DMS 273 (cell line): ENCODE data around the gene DDO.
"Not testable (repeated sequence)": the region's sequence is repeated elsewhere in the genome, so short reads cannot be mapped to it uniquely, and the experiment has no call there.

Source experiments
- DNase-seq: peaks from one replicate; lab custom pipeline; 2025; ENCODE audit not compliant: unreplicated experiment; lab: John Stamatoyannopoulos, UW

The DDO gene

GRCh38 chr6:110369066-110369465, 46.3 kb downstream of the DDO start:
- DNase-seq, result no peak

DNA sequence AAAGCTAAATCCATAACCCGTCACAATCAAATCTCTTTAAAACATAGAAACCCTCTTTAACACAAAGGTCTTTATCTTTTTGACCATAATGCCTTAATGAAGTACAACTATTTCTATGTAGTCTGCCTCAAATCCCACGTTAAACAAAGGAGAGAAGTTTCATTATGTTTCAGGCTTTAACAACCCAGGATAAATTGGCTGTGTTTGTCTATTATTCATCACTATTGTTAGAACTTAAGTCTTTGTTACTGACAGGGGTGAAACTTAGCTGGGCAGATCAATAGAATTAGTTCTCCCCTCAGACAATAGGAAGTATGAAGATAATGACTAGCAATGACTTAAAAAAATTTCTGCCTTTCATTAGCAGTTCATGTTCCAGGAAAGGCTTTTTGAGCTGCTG, 47.1 kb downstream of the DDO start:
- DNase-seq, result no peak

DNA sequence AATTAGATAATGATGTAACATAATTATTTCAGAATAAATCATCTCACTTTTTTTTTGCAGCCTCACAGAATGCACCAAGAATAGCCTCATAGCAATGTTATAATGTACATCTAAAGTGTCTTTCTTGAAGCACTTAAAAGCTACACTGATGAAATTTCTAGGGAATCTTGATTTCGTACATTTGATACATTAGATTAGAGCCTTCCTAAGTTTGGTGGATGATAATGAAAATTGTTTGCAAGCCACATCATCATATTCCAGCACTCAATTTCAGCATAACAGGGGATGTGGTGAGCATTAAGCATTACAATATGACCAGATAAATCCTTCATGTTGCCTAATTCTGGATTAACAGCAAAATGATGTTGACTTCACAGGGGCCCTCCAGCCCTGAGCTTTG, 47.5 kb downstream of the DDO start:
- no peak for DNase-seq

DNA sequence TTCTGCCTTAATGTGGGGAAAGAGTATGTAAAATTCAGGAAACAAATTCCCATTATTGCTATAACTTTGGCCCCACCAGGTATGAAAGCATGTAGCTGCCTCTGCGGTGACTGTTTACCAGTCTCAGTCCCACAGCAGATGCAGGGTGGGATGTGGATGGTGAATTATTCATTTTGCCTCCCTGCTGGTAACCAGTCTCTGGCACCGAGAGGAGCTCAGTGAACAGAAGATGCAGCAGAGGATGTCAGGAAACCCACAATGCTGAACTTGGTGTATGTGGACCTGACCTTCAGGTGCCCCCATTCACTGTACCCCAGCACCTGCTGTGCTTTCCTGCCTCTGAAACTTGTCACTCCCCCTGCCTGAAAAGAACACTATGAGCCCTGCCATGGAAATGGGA, 48.4 kb downstream of the DDO start:
- DNase-seq, result no peak

- DNase-seq, result peak; percentile 16
Observed at GRCh38 chr6:110366256-110366655, 49.1 kb downstream of the DDO start.

DNA sequence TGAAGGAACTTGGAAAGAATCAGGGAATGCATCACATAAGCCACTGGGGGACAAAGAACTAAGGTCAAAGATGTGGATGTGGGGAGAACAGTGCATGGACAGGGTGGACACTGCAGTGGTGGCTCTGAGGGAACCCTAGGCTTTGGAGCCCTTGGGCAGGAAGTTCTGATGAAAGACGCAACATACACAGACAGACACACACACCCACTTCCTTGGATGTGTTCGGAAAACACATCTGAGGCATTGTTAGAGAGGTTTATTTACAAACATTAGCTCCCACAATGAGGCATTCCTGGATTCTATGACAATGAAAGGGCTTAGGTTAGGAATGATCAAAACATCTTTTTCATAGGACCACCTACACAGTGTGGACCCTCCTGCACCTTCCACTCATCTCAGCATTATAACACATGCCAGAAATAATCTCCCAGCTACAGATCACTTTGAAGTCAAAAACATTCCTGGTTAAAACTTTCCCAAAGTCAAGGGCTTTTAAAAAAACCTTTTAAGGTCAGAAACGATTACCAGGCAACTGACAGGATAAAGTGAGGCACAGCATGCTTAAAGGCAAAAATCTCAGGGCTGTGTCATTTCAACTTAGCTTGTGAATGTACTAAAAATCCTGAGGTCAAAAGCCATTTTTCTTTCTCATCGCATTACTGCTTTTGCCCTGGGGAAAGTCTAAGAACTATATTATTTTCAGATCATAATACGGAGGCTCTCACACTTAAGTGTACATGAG, 50.8 kb downstream of the DDO start:
- no peak for DNase-seq

DNA sequence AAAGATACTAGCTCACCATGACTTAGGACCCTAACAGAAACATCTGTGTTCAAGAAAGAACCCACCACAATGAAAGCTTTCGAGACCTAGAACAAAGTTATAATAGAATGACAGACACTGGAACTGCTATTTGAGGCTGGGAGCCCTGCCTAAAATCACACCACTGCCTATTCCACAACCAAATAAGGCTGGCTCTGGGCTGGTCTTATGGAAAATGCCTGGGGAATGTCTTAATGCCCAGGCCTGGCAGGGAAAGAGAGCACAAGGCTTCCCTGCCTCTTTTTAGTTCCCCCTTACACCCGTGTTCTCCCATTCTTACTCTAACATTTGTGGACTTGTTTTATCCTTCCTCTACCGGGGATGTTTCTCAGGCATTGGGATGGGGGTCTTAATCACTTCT, 51.6 kb downstream of the DDO start:
- DNase-seq, result no peak

DNA sequence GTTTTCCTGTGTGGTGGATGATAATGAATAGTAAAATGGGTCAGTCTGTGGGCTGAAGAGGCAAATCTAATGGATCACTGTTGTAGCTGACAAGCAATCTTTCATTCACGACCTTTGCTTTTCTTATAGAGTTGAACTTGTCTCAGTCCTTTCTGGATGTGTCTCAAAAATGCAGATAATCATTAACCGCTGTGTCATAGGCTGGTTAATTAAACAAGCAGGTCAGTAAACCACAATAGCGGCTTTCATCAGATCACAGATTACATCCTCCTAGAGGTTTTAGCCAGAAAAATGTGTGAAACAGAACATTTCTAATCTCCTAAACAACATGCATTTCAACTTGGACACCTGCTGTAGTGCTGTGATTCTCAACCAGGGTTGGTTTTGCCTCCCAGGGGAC, 54.7 kb downstream of the DDO start:
- no peak for DNase-seq

DNA sequence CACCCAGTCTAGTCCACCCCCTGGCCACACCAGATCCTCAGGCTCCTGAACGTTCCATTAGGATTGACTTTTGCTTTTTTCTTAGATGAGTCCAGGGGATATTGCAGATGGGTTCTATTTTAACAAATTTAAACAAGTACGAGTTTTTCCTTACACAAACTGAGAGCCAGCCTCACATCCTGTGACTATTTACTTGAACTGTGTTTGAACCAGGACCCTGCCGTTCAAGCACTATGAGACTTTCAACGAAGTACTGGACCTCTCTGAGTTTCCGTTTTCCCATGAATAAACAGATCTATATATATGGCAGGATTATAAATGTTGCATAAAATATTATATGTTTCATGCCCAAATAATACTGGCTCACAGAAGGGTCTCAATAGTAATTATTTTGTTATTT, 55.8 kb downstream of the DDO start:
- DNase-seq, result no peak

DNA sequence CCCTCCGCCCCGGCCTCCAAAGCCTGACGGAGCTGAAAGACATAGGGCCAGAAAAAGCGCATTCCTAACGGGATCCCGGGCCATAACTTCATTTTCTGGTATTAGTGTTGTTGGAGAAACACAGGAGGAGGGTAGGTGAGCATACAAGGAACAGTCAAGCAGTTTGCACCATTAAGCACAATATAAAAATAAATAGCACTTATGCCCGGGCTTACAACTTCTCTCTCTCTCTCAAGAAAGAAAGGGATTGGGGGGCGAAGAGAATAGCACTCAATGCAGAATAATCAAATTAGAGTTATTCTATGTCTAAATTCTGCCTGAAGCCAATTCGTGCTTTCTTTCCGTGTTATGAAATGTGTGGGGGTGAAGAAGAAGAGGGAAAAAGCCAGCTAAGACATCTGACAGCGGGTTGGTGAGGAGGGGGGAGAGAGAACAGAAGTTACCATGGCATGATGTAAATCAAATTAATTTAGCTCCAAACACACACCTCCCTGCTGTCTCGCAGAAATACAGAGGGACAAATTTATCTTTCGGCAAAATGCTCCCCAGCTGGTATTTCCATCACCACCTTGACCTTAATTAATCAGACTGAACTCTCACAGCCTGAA, 56.7 kb downstream of the DDO start:
- peak; percentile 28 for DNase-seq

- peak; percentile 77 for DNase-seq
Observed at GRCh38 chr6:110357664-110358552, 57.5 kb downstream of the DDO start, which contains the start of gene METTL24. Gene METTL24 (minus strand): TSS chr6:110358349. CDS start chr6:110358272, 77 bp downstream.

GRCh38 chr6:110357298-110357663, 58.1 kb downstream of the DDO start:
- peak; percentile 58 for DNase-seq

DNA sequence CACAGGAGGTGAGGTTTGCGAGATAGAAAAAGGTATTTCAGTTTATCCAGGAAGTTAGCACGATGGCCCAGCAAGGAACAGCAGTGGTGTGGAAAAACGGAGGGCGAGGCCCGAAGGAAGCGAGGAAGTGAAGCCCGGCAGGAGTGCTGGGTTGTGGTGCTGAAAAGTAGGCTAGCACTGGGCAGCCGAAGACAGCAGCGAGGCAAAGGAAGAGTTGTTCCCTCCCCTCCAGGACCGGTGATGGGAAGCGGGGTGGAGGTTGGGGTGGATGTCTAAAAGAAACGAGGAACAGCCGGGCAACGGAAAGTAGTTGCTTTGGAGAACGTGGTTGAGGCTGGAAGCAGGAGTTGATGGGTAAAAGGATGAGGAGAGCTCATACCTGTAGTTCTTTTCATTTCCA, 58.6 kb downstream of the DDO start:
- no peak for DNase-seq

DNA sequence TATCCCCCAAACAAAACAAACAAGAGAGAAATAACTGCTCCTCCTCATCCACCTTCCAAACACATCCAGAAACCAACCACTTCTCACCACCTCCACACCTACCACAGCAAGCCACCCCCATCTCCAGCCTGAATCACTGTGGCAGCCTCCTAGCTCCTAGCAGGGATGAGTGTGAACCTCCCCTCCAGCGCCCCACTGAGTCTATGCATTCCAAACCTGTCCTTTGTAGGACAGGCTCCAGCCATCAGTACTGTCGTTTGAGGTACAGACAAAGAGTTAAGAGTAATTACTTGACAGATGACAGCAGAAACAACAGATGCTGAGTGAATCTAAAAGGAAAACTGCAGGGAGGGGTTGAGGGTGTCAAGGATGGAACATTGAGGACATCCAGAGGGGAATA, 59.6 kb downstream of the DDO start:
- peak; percentile 70 for DNase-seq

DNA sequence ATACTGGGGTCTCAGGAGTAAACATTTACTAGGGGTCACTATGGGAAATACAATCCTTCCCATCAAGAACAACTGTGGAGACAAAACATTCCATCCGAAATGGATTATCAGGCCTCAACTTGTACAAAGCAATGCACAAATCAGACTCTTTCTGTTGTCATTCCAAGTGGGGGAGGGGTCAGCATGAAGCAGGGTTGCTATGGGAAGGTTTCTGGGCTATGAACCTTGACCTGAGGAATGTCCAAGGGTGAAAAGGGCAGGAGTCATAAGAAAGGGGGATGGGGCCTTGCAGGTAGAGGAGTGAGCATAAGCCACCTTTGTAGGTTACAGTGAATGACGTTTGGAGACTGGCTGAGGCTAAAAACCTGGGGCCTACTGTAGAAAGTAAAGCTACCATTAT, 60.4 kb downstream of the DDO start:
- DNase-seq, result peak; percentile 28

DNA sequence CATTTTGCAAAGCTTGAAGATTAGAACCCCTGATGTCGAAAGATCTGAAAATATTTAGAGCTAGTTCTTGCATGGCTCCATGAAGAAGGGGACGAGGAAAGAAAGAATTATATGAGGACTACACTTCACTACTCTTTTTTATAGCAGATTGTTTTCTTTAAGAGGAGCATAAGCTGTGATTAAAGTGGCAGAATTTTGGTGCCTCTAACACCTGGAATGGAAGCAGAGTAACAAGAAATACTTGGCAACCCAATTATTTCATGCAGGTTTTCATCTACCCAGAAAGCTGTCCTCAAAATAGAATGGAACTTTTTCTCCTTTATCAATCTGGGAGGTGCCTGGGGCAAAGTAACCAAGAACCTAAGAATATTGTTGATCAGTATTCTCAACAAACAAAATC, 61.2 kb downstream of the DDO start:
- DNase-seq, result no peak

DNA sequence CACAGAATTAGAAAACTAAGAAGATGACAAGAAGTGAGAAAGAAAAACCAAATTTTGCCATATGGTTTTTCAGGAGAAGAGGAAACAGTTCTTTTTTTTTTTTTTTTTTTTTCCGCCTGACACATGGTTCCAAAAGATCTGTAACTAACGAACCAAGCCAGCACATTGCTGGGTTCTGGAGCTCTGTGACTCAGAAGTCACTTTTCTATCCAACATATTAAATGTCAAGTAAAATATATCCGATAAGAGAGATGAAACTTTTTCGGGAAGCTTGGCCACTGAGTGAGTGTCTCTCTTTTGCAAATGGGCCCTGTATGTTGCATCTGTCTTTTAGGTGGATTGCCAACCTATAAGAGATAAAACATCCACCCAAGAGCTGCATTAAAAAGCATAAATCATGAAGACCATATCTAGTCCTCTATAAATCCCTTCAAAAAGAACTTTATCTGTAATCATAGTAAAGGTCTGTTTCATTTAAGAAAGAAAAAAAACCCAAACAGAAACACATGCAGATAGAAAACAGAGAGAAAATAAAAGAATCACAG, 61.8 kb downstream of the DDO start:
- peak; percentile 24 for DNase-seq

GRCh38 chr6:110352563-110353262, 62.7 kb downstream of the DDO start:
- peak; percentile 40 for DNase-seq

GRCh38 chr6:110351986-110352385, 63.4 kb downstream of the DDO start:
- no peak for DNase-seq

DNA sequence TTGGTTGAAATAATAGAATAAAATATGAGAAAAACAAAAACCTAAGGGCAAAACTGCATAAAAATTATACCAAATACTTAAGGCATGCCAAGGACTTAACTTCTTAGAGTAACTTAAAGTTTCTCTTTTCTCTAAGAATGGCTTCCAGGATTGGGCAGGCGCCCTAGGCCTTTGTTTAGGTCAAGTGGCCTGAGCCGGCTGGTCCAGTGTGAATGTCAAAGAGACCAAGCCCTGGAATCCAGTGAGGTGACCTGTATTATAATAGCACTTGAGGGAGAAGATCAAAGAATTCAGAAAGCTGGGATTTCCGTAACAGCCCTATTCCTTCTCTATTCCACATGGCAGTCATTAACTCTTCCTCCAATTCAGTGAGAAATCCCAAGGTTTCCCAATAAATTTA, 63.8 kb downstream of the DDO start:
- DNase-seq, result no peak

DNA sequence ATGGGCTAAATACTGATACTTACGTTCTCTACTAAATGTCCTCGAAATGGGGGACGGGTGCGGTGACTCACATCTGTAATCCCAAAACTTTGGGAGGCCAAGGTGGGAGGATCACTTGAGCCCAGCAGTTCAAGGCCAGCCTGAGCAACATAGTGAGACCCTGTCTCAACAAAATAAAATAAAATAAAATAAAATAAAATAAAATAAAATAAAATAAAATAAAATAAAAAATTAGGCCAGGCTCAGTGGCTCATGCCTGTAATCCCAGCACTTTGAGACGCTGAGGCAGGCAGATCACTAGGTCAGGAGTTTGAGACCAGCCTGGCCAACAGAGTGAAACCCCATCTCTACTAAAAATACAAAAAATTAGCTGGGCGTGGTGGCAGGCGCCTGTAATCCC, 64.8 kb downstream of the DDO start:
- DNase-seq, result not testable (repeated sequence)
